HEK293T (cell line): Measurements from ENCODE around the gene TBC1D30.
A peak's percentile ranks its signal among the peaks of the same experiment; 100 is the strongest.

Experiments
- CTCF ChIA-PET: fragments of 350-600 bp; formaldehyde crosslinking; extraction: SDS; loops from one replicate; lab custom pipeline; 2021; ENCODE audit warnings: antibody characterized with exemption, inconsistent platforms; lab: Yijun Ruan, JAX
- POLR2A ChIA-PET: fragments of 350-600 bp; formaldehyde crosslinking; extraction: SDS; loops from one replicate; lab custom pipeline; 2020; ENCODE audit warnings: antibody characterized with exemption, inconsistent platforms; lab: Yijun Ruan, JAX
- DNase-seq: peaks from one replicate; pipeline ENCODE4 v3.0.0; 2012; ENCODE audit warnings: mixed read lengths; ENCODE audit errors: extremely low spot score
- ARNT ChIP-seq: fragments of 450-650 bp; IDR thresholded peaks from 2 replicates; pipeline ENCODE4 v1.6.1; 2017; ENCODE audit warnings: mild to moderate bottlenecking
- BHLHE40 ChIP-seq: fragments of 450-650 bp; IDR thresholded peaks from 2 replicates; pipeline ENCODE4 v1.6.1; 2016; ENCODE audit warnings: mild to moderate bottlenecking, moderate library complexity, borderline replicate concordance
- CTBP1 ChIP-seq: fragments of 450-650 bp; IDR thresholded peaks from 2 replicates; pipeline ENCODE4 v1.6.1; 2016; ENCODE audit warnings: borderline replicate concordance
- ELF4 ChIP-seq: fragments of 450-650 bp; IDR thresholded peaks from 2 replicates; pipeline ENCODE4 v1.6.1; 2017; ENCODE audit warnings: antibody characterized with exemption
- FOXA1 ChIP-seq: fragments of 450-650 bp; IDR thresholded peaks from 2 replicates; pipeline ENCODE4 v1.6.1; 2016; ENCODE audit warnings: mild to moderate bottlenecking
- FOXK2 ChIP-seq: fragments of 450-650 bp; IDR thresholded peaks from 2 replicates; pipeline ENCODE4 v1.6.1; 2016; ENCODE audit warnings: mild to moderate bottlenecking
- FOXM1 ChIP-seq: fragments of 450-650 bp; IDR thresholded peaks from 2 replicates; pipeline ENCODE4 v1.6.1; 2017; ENCODE audit warnings: mild to moderate bottlenecking, borderline replicate concordance
- HDGF ChIP-seq: fragments of 450-650 bp; IDR thresholded peaks from 2 replicates; pipeline ENCODE4 v1.6.1; 2017; ENCODE audit warnings: antibody characterized with exemption, borderline replicate concordance
- L3MBTL2 ChIP-seq: fragments of 450-650 bp; conservative IDR thresholded peaks from 2 replicates; pipeline ENCODE4 v1.6.1; 2016; ENCODE audit warnings: mild to moderate bottlenecking
- LEF1 ChIP-seq: fragments of 450-650 bp; IDR thresholded peaks from 2 replicates; pipeline ENCODE4 v1.6.1; 2017; ENCODE audit warnings: mild to moderate bottlenecking, borderline replicate concordance
- NFRKB ChIP-seq: fragments of 450-650 bp; IDR thresholded peaks from 2 replicates; pipeline ENCODE4 v1.6.1; 2016; ENCODE audit warnings: mild to moderate bottlenecking, moderate library complexity
- PKNOX1 ChIP-seq: fragments of 450-650 bp; IDR thresholded peaks from 2 replicates; pipeline ENCODE4 v1.6.1; 2016
- SP1 ChIP-seq: fragments of 450-650 bp; IDR thresholded peaks from 2 replicates; pipeline ENCODE4 v1.6.1; 2017
- SUZ12 ChIP-seq: fragments of 450-650 bp; IDR thresholded peaks from 2 replicates; pipeline ENCODE4 v1.6.1; 2016; ENCODE audit warnings: mild to moderate bottlenecking
- TARDBP ChIP-seq: fragments of 450-650 bp; IDR thresholded peaks from 2 replicates; pipeline ENCODE4 v1.6.1; 2016
- ZNF384 ChIP-seq: fragments of 450-650 bp; IDR thresholded peaks from 2 replicates; pipeline ENCODE4 v1.6.1; 2016

TBC1D30 gene

DNA sequence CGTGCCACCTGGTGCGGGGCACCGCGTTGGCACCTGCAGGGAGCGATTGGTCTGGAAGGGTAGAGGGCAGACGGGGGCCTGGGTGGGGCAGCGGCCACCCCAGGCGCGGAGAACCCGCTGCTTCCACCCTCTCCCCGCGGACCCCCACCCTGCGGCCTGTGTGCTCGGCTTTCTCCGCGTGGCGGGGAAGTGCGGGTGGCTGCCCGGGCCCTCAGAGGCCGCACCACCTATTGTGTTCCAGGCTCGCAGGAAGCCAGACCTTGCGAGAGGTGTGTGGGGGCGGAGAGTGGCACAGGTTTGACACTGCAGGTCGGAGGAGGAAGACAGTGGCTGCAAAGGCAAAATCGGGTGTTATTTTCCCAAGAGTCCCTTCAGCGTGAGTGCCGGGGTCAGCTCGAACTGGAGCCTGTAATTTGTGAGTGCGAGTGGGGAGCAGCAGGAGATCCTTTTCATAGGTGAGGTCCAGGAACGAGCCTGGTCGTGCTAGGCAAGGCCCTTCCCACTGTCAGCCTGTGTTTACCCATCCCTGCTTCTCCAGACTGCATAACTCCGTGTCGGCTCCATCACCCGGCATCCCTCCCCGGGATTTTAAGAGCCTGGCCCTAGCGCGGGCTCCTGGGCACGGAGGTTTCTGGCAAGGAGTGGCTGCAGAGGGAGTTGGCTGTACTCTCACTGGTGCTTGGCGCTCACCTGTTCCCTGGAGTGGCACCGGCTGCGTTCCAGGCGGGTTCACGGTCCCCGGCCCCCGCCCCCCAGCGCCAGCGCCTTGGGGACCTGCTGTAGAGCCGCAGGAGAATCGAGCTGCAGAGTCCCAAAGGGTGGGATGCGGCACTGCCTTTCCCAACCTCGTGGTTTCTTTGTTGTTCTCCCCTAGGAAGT is 935 bp downstream of the TBC1D30 start:
- ChIA-PET POLR2A (no interaction called here), CTCF (no interaction called here)
- TF ChIP-seq SP1 (no peak), ZNF384 (no peak), ARNT (no peak), L3MBTL2 (no peak), ELF4 (no peak), CTBP1 (no peak), PKNOX1 (no peak)
- no peak for DNase-seq

DNA sequence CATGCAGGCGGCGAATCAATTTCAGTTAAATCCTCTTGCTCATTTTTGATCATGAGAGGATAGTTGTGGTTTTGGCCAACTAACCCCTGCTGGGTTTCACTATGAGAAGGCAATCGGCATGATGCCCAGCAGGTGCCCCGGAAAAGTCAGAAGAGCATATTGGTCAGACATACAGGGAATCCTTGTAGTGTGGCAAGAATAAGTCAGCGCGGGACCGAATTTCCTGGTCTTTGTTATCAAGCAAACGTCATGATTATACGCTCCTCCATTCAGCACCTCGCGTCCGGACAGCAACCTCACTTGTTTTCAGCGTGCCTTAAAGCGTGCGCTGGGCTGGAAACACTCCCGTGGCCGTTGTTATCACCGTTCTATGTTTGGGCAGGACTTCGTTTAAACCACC is 1.8 kb downstream of the TBC1D30 start:
- peak; percentile 25 for DNase-seq

DNA sequence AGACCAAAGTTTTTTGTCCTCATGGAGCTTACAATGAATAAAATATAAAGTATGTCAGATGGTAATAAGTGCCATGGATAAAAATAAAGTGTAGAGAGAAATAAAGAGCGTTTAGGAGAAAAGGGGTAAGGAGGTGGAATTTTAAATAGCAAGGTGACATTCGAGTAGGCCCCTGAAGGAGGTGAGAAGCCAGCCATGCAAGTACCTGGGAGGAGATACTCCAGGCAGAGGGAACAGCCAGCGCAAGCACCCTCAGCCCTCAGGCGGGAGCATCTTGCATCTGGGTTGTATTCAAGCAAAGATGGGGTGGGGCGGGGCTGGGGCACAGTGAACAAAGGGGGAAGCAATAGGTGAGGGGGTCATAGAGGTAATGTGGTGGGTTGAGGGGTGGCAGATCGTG is 4.3 kb downstream of the TBC1D30 start:
- DNase-seq = no peak
- TF ChIP-seq FOXK2 = no peak
- no peak for TF ChIP-seq FOXA1
- no peak for TF ChIP-seq FOXM1
- TF ChIP-seq NFRKB = no peak
- no peak for TF ChIP-seq LEF1
- no peak for TF ChIP-seq ARNT
- TF ChIP-seq L3MBTL2 = no peak
- no peak for TF ChIP-seq SP1
- TF ChIP-seq BHLHE40 = no peak
- no peak for TF ChIP-seq SUZ12
- TF ChIP-seq ZNF384 = no peak
- no peak for TF ChIP-seq TARDBP
- TF ChIP-seq PKNOX1 = no peak
- TF ChIP-seq HDGF = no peak
- ChIA-PET CTCF (no interaction called here), POLR2A (no interaction called here)

More for the DNA sequence above, 1.8 kb downstream of the TBC1D30 start:
- CTCF ChIA-PET = no interaction called here
- no peak for TF ChIP-seq ARNT
- TF ChIP-seq ZNF384 = no peak
- TF ChIP-seq TARDBP = no peak
- no peak for TF ChIP-seq PKNOX1
- no peak for TF ChIP-seq SUZ12
- TF ChIP-seq FOXM1 = no peak
- TF ChIP-seq HDGF = no peak
- no peak for TF ChIP-seq NFRKB
- TF ChIP-seq LEF1 = no peak
- TF ChIP-seq FOXK2 = no peak
- TF ChIP-seq FOXA1 = no peak
- TF ChIP-seq CTBP1 = no peak
- no peak for TF ChIP-seq SP1
- TF ChIP-seq L3MBTL2 = no peak
- TF ChIP-seq ELF4 = no peak
- no peak for TF ChIP-seq BHLHE40
- POLR2A ChIA-PET = no interaction called here

- POLR2A ChIA-PET = no interaction called here
- no peak for DNase-seq
- CTCF ChIA-PET = no interaction called here
- no peak for TF ChIP-seq L3MBTL2
- TF ChIP-seq PKNOX1 = no peak
- TF ChIP-seq ARNT = no peak
- TF ChIP-seq NFRKB = no peak
- no peak for TF ChIP-seq SUZ12
- no peak for TF ChIP-seq LEF1
- TF ChIP-seq FOXA1 = no peak
- no peak for TF ChIP-seq HDGF
- TF ChIP-seq FOXK2 = no peak
- TF ChIP-seq ZNF384 = no peak
- no peak for TF ChIP-seq TARDBP
- TF ChIP-seq CTBP1 = no peak
- no peak for TF ChIP-seq FOXM1
- TF ChIP-seq BHLHE40 = no peak
- no peak for TF ChIP-seq ELF4
- no peak for TF ChIP-seq SP1
These were observed 9.5 kb downstream of the TBC1D30 start for GRCh38 chr12:64833928-64834327.

- TF ChIP-seq FOXA1 = no peak
- TF ChIP-seq ZNF384 = no peak
- TF ChIP-seq SP1 = no peak
- no peak for TF ChIP-seq LEF1
- no peak for TF ChIP-seq L3MBTL2
- no peak for TF ChIP-seq ARNT
- no peak for DNase-seq
- CTCF ChIA-PET = interaction anchor here (0.5 to 1.2 kb wide), 2 partner anchors 33 to 171 kb away, joined by 3 read pairs; no protein-coding TSS in a partner anchor
- POLR2A ChIA-PET = no interaction called here
These were observed 11.5 kb downstream of the TBC1D30 start for GRCh38 chr12:64835901-64836300.

GRCh38 chr12:64836856-64837255 is 12.4 kb downstream of the TBC1D30 start:
- DNase-seq = no peak
- no peak for TF ChIP-seq PKNOX1
- no peak for TF ChIP-seq SUZ12
- no peak for TF ChIP-seq NFRKB
- TF ChIP-seq SP1 = no peak
- TF ChIP-seq ZNF384 = no peak
- TF ChIP-seq BHLHE40 = no peak
- TF ChIP-seq CTBP1 = no peak
- no peak for TF ChIP-seq FOXK2
- no peak for TF ChIP-seq ELF4
- ChIA-PET POLR2A (no interaction called here), CTCF (interaction anchor here (0.9 kb wide), 1 partner anchor 35 kb away, joined by 3 read pairs; no protein-coding TSS in a partner anchor)
